ENCODE data around the gene C1QTNF3. TPM values are rescaled to one million over a fixed set of nuclear protein-coding genes. Genes with fewer than 3 reads are reported as not detected.

Gene C1QTNF3
- total and polyA plus RNA-seq, 9 donors = 2.8 to 17.9 (median 4.4) TPM

DNA sequence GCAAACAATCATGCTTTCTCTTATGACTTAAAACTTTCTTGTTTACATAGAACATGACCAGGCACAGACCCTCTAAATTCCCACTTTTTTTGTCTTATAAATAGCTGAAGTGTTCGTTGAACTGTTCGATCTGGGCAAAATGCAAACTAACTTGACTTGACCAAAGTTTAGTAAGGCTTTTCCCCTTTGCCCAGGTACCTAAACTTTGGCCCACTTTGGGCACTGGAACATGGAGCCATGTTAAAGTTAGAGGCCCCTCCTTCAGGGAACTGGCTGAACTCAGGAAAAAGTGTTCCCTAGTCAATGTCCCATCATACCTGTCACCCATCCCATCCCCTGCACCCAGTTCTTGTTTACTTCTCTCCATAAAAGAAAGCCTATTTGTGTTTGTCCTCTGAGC lies 25.8 kb downstream of the C1QTNF3 start:
- TF ChIP-seq POLR2A (IDR thresholded peaks at IDR 0.05) (no peak), EP300 (IDR thresholded peaks at IDR 0.05) (no peak)
- TF ChIP-seq, protein P1, sequence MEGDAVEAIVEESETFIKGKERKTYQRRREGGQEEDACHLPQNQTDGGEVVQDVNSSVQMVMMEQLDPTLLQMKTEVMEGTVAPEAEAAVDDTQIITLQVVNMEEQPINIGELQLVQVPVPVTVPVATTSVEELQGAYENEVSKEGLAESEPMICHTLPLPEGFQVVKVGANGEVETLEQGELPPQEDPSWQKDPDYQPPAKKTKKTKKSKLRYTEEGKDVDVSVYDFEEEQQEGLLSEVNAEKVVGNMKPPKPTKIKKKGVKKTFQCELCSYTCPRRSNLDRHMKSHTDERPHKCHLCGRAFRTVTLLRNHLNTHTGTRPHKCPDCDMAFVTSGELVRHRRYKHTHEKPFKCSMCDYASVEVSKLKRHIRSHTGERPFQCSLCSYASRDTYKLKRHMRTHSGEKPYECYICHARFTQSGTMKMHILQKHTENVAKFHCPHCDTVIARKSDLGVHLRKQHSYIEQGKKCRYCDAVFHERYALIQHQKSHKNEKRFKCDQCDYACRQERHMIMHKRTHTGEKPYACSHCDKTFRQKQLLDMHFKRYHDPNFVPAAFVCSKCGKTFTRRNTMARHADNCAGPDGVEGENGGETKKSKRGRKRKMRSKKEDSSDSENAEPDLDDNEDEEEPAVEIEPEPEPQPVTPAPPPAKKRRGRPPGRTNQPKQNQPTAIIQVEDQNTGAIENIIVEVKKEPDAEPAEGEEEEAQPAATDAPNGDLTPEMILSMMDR (IDR thresholded peaks at IDR 0.05) = no peak
- Histone ChIP-seq H3K36me3 (no peaks in the 10 kb centered on the region), H3K27me3 (no peaks in the 10 kb centered on the region), H3K4me1 (ENCODE audit: insufficient read depth) (peaks cover 2% of the 10 kb centered on the region), H3K4me3 (no peak overlapping the region), H3K27ac (no peak overlapping the region), H3K9me3 (no peaks in the 10 kb centered on the region)
- no peak for DNase-seq
- WGBS, 3 donors = 81 to 96% (median 91%) methylated on average over 2 of the region's 2 CpGs
- intact Hi-C loops (cut with DNase I) = no loop called here

DNA sequence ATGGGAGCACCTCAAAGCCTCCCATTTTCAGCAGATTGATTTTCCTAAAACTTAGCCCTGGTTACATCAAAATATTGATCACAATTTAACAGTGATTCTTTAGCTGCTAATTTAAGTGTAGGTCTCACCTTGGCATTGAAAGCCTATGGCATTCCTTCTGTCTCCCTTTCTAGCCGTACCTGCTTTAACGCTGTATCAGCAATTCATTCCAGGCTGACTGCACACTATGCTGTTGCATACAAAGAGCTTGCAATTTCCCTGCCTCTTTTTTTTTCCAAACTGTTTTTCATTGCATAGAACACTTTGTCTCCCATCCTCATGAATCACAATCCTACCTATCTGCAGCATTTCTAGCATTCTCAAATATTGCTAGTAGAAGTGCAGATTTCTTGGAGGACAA lies 26.3 kb downstream of the C1QTNF3 start:
- Histone ChIP-seq H3K4me1 (ENCODE audit: insufficient read depth) (peaks cover 2% of the 10 kb centered on the region), H3K27ac (no peak overlapping the region), H3K4me3 (no peak overlapping the region), H3K27me3 (no peaks in the 10 kb centered on the region), H3K36me3 (no peaks in the 10 kb centered on the region), H3K9me3 (no peaks in the 10 kb centered on the region)
- DNase-seq = no peak
- intact Hi-C loops (cut with DNase I) = no loop called here
- WGBS, 3 donors = 85 to 97% (median 89%) methylated on average over 2 of the region's 2 CpGs
- TF ChIP-seq POLR2A (IDR thresholded peaks at IDR 0.05) (no peak), EP300 (IDR thresholded peaks at IDR 0.05) (no peak)
- TF ChIP-seq, protein P1 (IDR thresholded peaks at IDR 0.05) = no peak

DNA sequence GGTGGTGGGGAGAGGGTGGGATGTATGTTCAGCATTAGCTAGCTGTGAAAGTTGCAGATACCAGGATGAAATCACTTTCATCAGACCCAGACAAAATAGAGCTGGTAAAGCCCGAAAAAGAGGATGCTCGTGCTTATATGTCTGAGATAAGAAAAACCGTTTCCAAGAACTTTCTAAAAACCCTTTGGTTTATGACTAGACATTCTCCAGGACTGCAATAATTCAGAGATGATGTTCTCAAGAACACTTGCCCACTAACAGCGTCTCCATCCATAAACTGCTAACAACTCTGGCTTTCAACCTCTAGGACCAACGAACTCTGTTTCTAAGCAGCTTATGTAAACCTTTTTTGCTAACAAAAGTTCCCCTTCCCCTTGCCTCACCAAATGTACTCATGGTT lies 26.8 kb downstream of the C1QTNF3 start:
- TF ChIP-seq POLR2A (IDR thresholded peaks at IDR 0.05) (no peak), EP300 (IDR thresholded peaks at IDR 0.05) (no peak)
- TF ChIP-seq, protein P1 (IDR thresholded peaks at IDR 0.05) = no peak
- WGBS, 3 donors = 70 to 86% (median 72%) methylated on average over 5 of the region's 5 CpGs
- no peak overlapping the region for H3K27ac ChIP-seq
- intact Hi-C loops (cut with DNase I) = no loop called here
- H3K4me1 ChIP-seq (ENCODE audit: insufficient read depth) = peaks cover 2% of the 10 kb centered on the region
- no peaks in the 10 kb centered on the region for H3K27me3 ChIP-seq
- H3K9me3 ChIP-seq = no peaks in the 10 kb centered on the region
- H3K4me3 ChIP-seq = no peak overlapping the region
- H3K36me3 ChIP-seq = no peaks in the 10 kb centered on the region
- no peak for DNase-seq

DNA sequence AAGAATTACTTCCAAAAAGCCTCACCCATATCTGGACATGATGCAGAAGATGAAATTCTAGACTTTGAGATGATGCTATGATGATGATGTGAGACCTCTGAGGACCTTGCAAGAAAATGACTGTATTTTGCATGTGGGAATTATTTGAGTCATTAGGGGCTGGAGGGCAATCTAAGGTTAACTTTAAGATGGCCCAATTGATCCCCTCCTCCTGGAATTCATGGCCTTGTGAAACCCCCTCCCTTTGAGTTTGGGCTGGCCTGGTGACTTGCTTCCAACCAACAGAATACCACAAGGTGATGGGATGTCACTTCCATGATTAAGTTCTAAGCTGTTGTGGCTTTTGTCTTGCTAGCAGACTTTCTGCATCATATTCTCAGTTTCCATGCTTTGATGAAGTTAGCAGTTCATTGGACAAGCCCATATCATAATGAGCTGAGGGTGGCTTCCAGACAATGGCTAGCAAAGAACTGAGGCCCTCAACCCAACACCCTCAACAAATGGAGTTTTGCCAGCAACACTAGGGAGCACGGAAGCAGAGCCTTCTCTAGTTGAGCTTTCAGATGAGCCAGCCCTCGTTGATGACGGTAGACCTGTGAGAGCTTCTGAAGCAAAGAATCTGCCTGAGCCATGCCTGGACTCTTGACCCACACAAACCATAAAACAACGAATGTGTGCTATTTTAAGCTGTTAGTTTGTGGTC lies 27.7 kb downstream of the C1QTNF3 start:
- intact Hi-C loops (cut with DNase I) = no loop called here
- no peak for DNase-seq
- no peaks in the 10 kb centered on the region for H3K27me3 ChIP-seq
- no peaks in the 10 kb centered on the region for H3K9me3 ChIP-seq
- H3K4me3 ChIP-seq = no peak overlapping the region
- no peak overlapping the region for H3K27ac ChIP-seq
- TF ChIP-seq EP300 (IDR thresholded peaks at IDR 0.05) (no peak), POLR2A (IDR thresholded peaks at IDR 0.05) (no peak)
- TF ChIP-seq, protein P1 (IDR thresholded peaks at IDR 0.05) = no peak
- H3K4me1 ChIP-seq (ENCODE audit: insufficient read depth) = peaks cover 2% of the 10 kb centered on the region
- WGBS, 3 donors = 87 to 89% (median 88%) methylated on average over 4 of the region's 4 CpGs
- no peaks in the 10 kb centered on the region for H3K36me3 ChIP-seq
